Right cardiac atrium (tissue), 5 donors: Measurements from ENCODE around the gene BEGAIN. TPM values are rescaled to one million over a fixed set of nuclear protein-coding genes. Genes with fewer than 3 reads are reported as not detected.

Experiments
- ATAC-seq, 2 donors: fragments of 200-7000 bp; cut with Tn5 transposase; one replicate each; pipeline versions ENCODE4 v1.8.0 to v1.9.1; 2020; ENCODE audit warnings: moderate library complexity in 2 of 2, mild to moderate bottlenecking in 1 of 2
- DNase-seq, 3 donors: peaks; one replicate each; pipeline ENCODE4 v3.0.0-alpha.2; 2020
- H3K27ac ChIP-seq: one replicate; pipeline ENCODE4 v1.5.1; 2013; ENCODE audit warnings: mild to moderate bottlenecking, low read length, control low read depth, moderate library complexity
- H3K27me3 ChIP-seq: one replicate; pipeline ENCODE4 v1.6.1; 2013; ENCODE audit not compliant: control insufficient read depth, insufficient read depth
- H3K4me1 ChIP-seq: one replicate; pipeline ENCODE4 v1.6.1; 2013; ENCODE audit warnings: low read length; ENCODE audit not compliant: control insufficient read depth, insufficient read depth
- H3K4me3 ChIP-seq: one replicate; pipeline ENCODE4 v1.5.1; 2013; ENCODE audit warnings: low read length, control low read depth
- H3K9me3 ChIP-seq: one replicate; pipeline ENCODE4 v1.6.1; 2013; ENCODE audit warnings: low read length; ENCODE audit not compliant: control insufficient read depth
- WGBS: extraction: QIAGEN DNeasy Blood & Tissue Kit; methylation state at CpG from one replicate; pipeline ENCODE4 v1.1.7; 2013; 5-methylcytosine and 5-hydroxymethylcytosine counted together
- intact Hi-C, 4 donors: fragments of 100-400 bp; cut with DNase I; formaldehyde crosslinking; loops; one replicate each; pipeline versions ENCODE4 v1.11.0 to v1.14.0; 2022 to 2023
- polyA plus RNA-seq: library from polyadenylated mRNA; stranded (reverse); fragments of 200-250 nt; gene quantifications from one replicate; pipeline ENCODE4 v1.2.3, GENCODE V29; 2013
- total RNA-seq, 4 donors: library from RNA; stranded (reverse); fragmentation: NEBNext Ultra II Directional; extraction: Animal tissue kit (Norgen Biotek cat#: 25700); gene quantifications; one replicate each; pipeline ENCODE4 v1.2.1, GENCODE V29; 2021
- donor health status: healthy with polysubstance abuse.
- donor health status: DM: no; HTN: yes; CAD: no.
- donor health status: DM: no; HTN: no; CAD: no.
- donor health status: DM: no; HTN: yes; CAD: no; lungs with severe emphysema.
- donor health status: DM: yes; HTN: yes; CAD: no.

BEGAIN gene
- total and polyA plus RNA-seq, 5 donors, result 1.4 to 2.7 (median 1.6) TPM

- H3K4me1 ChIP-seq, result no peaks in the 10 kb centered on the region
- intact Hi-C loops, result no loop called here
- H3K27me3 ChIP-seq, result no peaks in the 10 kb centered on the region
- ATAC-seq (no peak), DNase-seq (peak in 1 of 3 donors; percentile 2)
- no peak overlapping the region for H3K27ac ChIP-seq
- H3K9me3 ChIP-seq, result no peaks in the 10 kb centered on the region
- 79% methylated on average over 5 of the region's 5 CpGs for WGBS
- no peak overlapping the region for H3K4me3 ChIP-seq
These were observed 7.4 kb upstream of the BEGAIN start for GRCh38 chr14:100594625-100594951.

- H3K4me1 ChIP-seq, result no peaks in the 10 kb centered on the region
- no peak for ATAC-seq
- no peaks in the 10 kb centered on the region for H3K27me3 ChIP-seq
- intact Hi-C loops, result no loop called here
- H3K9me3 ChIP-seq, result no peaks in the 10 kb centered on the region
- DNase-seq, result peak in 2 of 3 donors; percentile 2 to 41
- no peak overlapping the region for H3K4me3 ChIP-seq
- H3K27ac ChIP-seq, result no peak overlapping the region
- 85% methylated on average over 27 of the region's 27 CpGs for WGBS
These were observed 6.8 kb upstream of the BEGAIN start for GRCh38 chr14:100593751-100594624.

- H3K4me3 ChIP-seq, result no peak overlapping the region
- no peak overlapping the region for H3K27ac ChIP-seq
- no peaks in the 10 kb centered on the region for H3K4me1 ChIP-seq
- 77% methylated on average over 4 of the region's 4 CpGs for WGBS
- DNase-seq (peak in 1 of 3 donors; percentile 1), ATAC-seq (no peak)
- H3K27me3 ChIP-seq, result no peaks in the 10 kb centered on the region
- H3K9me3 ChIP-seq, result no peaks in the 10 kb centered on the region
- intact Hi-C loops, result no loop called here
These were observed 5.8 kb upstream of the BEGAIN start for GRCh38 chr14:100592972-100593371.

GRCh38 chr14:100592461-100592891, 5.3 kb upstream of the BEGAIN start:
- DNase-seq, result peak in 2 of 3 donors; percentile 5 to 38
- intact Hi-C loops, result no loop called here
- H3K27me3 ChIP-seq, result no peaks in the 10 kb centered on the region
- H3K4me3 ChIP-seq, result no peak overlapping the region
- no peaks in the 10 kb centered on the region for H3K9me3 ChIP-seq
- H3K27ac ChIP-seq, result no peak overlapping the region
- ATAC-seq, result no peak
- 83% methylated on average over 10 of the region's 10 CpGs for WGBS
- H3K4me1 ChIP-seq, result no peaks in the 10 kb centered on the region

GRCh38 chr14:100591453-100592371, 4.5 kb upstream of the BEGAIN start:
- no peak overlapping the region for H3K4me3 ChIP-seq
- ATAC-seq, result no peak
- H3K27ac ChIP-seq, result no peak overlapping the region
- peak in 2 of 3 donors; percentile 7 to 36 for DNase-seq
- intact Hi-C loops, result no loop called here
- WGBS, result 83% methylated on average over 16 of the region's 16 CpGs
- H3K4me1 ChIP-seq, result no peaks in the 10 kb centered on the region
- H3K9me3 ChIP-seq, result no peaks in the 10 kb centered on the region
- H3K27me3 ChIP-seq, result no peaks in the 10 kb centered on the region

- no peak overlapping the region for H3K4me3 ChIP-seq
- peak in 2 of 3 donors; percentile 4 to 24 for DNase-seq
- H3K27ac ChIP-seq, result no peak overlapping the region
- ATAC-seq, result no peak
- no peaks in the 10 kb centered on the region for H3K4me1 ChIP-seq
- WGBS, result 94% methylated on average over 14 of the region's 14 CpGs
- intact Hi-C loops, result no loop called here
- no peaks in the 10 kb centered on the region for H3K27me3 ChIP-seq
- H3K9me3 ChIP-seq, result no peaks in the 10 kb centered on the region
These were observed 3.7 kb upstream of the BEGAIN start for GRCh38 chr14:100590726-100591452.

- no peak for ATAC-seq
- no peaks in the 10 kb centered on the region for H3K27me3 ChIP-seq
These were observed 2.7 kb upstream of the BEGAIN start for GRCh38 chr14:100589760-100590469.

GRCh38 chr14:100589071-100589759, 2.0 kb upstream of the BEGAIN start:
- no peak overlapping the region for H3K27ac ChIP-seq
- H3K4me3 ChIP-seq, result no peak overlapping the region
- H3K27me3 ChIP-seq, result no peaks in the 10 kb centered on the region
- intact Hi-C loops, result no loop called here
- no peaks in the 10 kb centered on the region for H3K9me3 ChIP-seq
- ATAC-seq (no peak), DNase-seq (peak; percentile 2 to 37 (median 33))
- WGBS, result 64% methylated on average over 13 of the region's 13 CpGs
- no peaks in the 10 kb centered on the region for H3K4me1 ChIP-seq

More at GRCh38 chr14:100589760-100590469, 2.7 kb upstream of the BEGAIN start:
- 79% methylated on average over 8 of the region's 8 CpGs for WGBS
- Histone ChIP-seq H3K4me3 (no peak overlapping the region), H3K4me1 (no peaks in the 10 kb centered on the region), H3K9me3 (no peaks in the 10 kb centered on the region), H3K27ac (no peak overlapping the region)
- intact Hi-C loops, result no loop called here
- DNase-seq, result peak in 1 of 3 donors; percentile 6

GRCh38 chr14:100588671-100589070, 1.5 kb upstream of the BEGAIN start:
- ATAC-seq, result no peak
- Histone ChIP-seq H3K27ac (no peak overlapping the region), H3K9me3 (no peaks in the 10 kb centered on the region), H3K4me1 (no peaks in the 10 kb centered on the region), H3K27me3 (no peaks in the 10 kb centered on the region), H3K4me3 (no peak overlapping the region)
- intact Hi-C loops, result no loop called here
- 70% methylated on average over 10 of the region's 10 CpGs for WGBS
- peak in 2 of 3 donors; percentile 2 to 22 for DNase-seq
